Measurements from ENCODE around the gene CIZ1.

The CIZ1 gene

DNA sequence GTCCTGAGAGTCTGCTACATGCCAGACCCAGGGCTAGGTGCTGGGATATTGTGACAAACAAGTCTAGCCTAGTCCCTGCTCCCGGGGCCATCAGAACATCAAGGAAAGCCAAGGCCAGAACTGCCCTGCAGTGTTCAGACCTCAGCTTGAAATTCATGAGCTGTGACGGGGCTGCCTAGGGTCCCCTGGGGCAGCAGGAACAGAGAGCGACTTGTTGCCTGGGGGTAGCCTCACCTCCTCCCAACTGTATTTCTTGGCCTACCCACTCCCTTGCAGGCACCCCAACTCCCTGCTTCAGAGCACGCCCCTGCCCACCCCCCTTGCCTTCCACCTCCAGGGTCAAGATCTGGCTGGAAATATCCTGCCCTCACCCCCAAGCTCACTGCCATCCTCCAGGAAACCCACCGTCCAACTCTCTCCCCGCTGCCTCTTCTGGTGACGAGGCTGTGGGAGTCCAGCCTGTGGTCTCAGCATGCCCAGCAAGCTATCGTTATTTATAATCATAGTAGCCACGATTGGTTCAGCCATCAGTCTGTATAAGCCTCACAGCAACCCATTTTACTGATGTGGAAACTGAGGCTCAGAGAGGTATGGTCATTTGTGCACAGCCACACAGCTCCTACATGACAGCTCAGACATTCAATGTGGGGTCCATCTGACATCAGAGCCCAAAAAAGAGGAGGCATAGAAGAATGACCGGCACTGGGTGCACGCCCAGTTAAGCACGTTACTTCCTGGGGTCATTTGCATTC lies 22.6 kb upstream of the CIZ1 start:
- in situ Hi-C loops (cut with HindIII; ENCODE audit: low sequenced_read_pairs), result no loop called here

DNA sequence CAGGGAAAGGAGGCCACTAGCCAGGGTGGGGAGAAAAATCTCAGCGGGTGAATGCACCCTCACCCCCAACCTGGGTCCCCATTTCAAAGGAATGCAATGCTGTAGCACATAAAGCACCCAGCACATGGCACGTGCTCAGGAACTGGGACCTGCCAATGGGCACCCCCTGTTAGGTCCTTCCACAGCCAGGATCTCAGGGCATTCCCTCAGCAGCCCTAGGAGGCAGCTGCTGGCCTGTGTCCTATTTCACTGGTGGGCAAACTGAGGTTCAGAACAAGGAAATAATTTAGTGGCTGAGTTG lies 20.6 kb upstream of the CIZ1 start:
- in situ Hi-C loops (cut with HindIII; ENCODE audit: low sequenced_read_pairs), result no loop called here

DNA sequence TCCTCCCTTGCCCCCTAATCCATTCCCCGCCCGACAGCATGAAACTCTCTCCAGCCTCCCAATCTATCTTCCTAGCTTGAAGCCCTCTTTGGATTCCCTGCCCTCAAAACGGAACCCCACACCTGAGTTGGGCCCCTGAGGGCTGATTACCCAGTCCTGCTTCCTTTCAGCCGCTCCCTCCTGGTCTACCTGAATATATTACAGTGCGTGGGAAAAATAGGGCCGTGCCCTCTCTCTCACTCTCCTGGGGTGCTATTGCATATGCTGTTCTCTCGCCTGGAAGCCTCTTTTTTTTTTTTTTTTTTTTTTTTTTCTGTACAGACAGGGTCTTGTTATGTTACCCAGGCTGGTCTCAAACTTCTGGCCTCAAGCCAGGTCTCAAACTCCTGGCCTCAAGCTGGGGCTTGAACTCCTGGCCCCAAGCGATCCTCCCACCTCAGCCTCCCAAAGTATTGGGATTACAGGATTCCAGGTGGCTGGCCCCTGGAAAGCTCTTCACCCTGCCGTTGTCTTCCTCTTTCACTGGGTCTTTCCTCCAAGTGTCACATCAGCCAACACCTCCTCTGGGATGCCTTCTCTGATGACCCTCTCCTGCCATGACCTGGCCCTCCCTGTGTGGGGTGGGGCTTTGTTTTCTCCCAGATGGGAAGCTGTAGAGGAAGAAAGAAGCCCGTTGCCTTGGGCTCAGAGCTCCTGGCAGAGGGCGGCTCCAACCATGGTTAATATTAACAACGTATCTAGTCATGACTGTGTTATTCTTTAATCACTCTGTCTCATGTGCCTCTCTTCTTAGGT lies 20.0 kb upstream of the CIZ1 start:
- in situ Hi-C loops (cut with HindIII; ENCODE audit: low sequenced_read_pairs), result no loop called here

DNA sequence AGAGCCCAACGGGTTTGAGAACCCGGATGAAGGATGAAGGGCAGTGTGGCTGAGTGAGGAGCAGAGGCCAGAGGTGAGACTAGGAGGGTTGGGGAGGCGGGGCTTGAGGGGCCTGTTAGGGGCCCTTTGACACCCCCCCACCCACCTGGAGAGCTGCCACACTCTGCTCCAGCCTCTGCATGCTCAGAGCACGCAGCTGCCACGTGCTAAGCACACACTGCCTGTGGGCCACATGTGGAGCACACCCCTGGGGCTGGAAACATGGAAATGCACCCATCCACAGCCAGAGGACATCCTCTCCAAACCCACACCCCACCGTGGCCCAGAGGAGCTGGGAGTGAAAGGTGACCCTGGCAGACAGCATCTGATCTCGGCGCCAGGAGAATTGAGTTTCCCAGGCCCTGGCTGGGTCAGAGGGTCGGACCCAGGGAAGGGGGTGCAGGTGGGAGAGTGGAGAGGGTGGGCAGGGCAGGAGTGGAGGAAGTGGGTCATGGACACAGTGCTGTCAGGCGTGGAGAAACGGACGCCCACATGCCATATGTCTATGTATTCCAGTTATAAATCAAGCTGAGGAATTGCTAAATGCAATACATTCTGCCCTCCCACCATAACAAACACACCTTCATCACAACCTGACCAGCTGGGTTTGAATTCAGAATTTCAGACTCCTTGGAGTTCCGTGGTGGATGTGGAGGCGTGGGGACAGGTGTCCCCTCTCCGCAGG lies 17.7 kb upstream of the CIZ1 start:
- in situ Hi-C loops (cut with HindIII; ENCODE audit: low sequenced_read_pairs), result no loop called here

DNA sequence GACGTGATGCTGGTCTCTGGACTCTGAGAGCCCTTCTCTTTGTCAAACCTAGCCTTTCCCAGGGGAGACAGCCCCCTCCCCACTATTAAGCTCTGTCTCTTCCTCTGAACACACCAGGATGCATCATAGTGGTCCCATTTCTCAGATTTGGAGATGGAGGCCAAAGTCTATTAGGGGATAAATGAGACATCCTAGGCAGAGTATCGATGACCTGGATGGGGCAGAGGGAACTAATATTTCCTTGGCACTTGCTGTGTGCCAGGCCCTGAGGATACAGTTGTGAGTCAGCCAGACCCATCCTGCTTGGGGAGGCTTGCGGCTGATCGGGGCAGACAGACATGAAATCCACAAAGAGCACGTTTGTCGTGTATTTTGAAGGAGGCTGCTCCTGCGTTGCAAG lies 17.0 kb upstream of the CIZ1 start:
- in situ Hi-C loops (cut with HindIII; ENCODE audit: low sequenced_read_pairs), result no loop called here

DNA sequence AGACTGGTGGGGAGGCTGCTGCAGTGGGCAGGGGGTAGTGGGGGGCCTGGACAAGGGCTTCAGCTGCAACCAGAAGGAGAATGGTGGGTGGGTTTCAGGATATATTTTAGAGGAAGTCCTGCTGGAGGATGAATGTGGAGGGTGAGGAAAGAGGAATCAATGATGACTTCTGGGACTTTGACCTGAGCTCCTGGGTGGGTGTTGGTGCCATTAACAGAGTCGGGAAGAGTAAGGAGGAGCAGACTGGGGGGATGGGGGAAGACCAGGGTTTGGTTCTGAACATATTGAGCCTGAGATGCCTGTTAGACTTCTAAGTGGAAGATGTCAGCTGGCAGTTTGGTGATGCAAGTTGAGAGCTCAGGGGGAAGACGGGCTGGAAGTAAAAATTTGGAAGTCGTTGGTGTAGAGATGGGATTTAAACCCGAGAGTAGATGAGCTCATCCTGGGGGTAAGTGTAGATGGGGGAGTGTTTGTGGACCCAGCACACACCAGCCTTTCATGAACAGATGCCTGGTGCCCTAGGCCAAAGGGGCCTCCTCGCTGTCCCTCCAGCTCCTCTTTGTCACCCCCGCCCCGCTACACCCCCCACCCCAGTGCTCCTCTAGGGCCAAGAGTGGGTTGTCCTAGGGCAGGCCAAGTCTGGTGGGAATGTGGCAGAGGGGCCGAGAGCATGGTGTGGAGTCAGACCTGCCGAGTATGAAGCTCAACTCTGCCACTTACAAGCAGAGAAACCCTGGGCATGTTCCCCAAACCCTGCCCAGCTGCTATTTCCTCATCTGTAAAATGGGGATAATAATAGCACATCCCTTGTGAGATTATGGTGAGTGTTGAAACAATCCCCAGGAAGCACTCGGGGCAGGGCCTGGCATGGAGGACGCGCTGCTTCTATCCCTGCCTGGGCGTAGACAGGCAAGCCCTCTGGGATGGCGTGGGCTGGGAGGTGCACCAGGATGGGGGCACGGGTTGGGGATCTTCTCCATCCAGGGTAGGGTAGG lies 15.8 kb upstream of the CIZ1 start:
- in situ Hi-C loops (cut with HindIII; ENCODE audit: low sequenced_read_pairs), result no loop called here

DNA sequence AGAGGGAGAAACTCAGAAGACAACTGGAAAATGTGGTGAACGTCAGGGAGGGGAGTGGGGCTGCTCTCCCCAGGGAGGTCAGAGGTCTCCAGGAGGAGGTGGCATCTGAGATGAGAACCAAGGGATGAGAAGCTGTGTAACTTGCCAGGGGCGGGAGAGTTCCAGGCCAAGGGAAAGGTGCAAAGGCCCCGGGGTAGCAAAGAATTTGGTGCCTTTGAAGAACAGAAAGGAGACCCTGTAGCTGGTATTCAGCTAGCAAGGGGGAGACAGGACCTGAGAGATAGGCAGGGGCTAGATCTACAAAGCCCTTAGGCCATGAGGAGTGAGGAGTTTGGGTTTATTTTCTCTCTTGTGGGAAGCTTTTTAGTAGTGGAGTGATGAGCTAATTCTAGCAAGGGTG lies 15.1 kb upstream of the CIZ1 start:
- in situ Hi-C loops (cut with HindIII; ENCODE audit: low sequenced_read_pairs), result no loop called here

DNA sequence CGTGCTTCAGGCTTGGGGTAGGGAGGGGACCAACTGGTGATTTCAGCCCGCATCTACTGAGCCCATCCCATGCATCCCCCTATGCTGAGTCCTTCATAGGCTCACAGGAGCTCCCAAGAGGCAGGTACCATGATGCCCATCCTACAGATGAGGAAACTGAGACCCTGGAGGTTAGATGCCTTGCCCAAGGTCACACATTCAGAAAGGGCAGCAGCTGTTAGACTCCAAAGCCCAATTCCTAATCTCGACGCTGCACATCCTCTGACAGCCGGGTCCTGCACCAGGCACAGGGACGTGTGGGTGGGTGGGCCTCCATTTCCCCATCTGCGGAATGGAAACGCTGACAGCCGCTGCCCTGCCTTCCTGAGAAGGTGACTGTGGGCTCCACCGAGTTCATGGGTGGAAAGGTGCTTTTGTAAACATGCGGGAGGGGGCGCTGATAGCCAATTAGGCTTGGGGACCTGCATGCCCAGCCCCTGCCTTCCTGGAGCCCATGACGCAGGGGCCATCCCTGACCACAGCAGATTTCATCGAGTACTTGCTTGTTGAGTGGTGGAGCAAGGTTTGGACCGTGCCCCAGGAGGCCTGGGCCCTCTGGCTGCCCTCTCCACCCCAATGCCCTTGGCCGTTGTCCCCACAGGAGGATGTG lies 14.0 kb upstream of the CIZ1 start:
- in situ Hi-C loops (cut with HindIII; ENCODE audit: low sequenced_read_pairs), result no loop called here

DNA sequence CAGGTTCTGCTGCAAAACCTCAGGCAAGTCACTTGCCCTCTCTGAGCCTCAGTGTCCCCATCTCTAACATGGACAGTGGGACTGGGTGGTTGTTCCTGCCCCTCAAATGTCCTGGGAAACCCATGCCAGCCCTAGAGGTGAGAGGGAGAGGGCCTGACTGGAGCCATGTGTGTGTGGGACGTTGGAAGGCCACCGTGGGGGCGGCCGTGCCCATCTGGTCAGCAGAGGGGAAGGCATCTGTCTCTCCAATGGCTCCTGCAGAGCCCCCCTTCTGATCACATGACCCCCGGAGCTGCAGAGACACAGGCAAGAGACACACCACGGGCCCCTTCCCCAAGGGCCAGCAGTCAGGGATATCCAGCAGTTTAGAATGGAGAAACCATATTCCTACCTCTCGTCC lies 13.5 kb upstream of the CIZ1 start:
- in situ Hi-C loops (cut with HindIII; ENCODE audit: low sequenced_read_pairs), result no loop called here

DNA sequence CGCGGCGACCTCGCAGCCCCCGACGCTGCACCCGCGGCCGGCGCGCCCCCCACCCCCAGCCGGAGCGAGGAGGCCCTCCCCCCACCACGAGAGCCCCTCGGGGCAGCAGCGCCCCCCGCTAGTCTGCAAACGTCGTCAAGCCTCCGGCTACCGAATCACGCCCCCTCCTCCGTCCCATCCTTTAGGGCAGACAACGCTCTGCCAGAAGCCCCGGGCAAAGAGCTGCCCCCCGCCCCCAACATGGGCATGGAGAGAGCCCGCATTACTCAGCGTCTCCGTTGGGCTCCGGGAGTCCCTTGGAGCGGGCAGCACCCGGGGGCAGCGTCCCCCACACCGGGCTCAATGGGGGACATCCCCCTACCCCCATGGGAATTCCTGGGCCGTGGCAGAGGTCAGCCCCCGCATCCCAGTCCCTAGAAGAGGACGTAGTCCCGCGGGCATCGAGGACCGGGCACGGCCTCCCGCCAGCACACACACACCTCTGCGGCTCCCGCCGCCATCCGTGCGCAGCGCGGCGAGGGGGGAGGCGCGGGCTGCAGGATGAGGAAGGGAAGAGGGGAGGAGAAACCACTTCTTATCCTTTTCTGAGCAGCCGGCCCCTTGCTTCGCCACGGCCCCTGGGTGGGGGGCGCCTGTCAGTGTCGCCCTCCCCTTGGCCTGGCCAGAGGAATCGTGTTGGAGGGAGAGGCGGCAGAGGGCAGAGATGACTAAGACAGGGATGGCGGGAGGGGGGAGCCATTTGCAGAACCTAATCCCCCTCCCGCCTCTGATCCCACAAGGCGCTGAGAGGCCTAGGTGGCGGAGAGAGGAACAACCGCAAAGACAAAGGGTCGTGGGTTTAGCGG lies 12.6 kb upstream of the CIZ1 start:
- in situ Hi-C loops (cut with HindIII; ENCODE audit: low sequenced_read_pairs), result no loop called here

DNA sequence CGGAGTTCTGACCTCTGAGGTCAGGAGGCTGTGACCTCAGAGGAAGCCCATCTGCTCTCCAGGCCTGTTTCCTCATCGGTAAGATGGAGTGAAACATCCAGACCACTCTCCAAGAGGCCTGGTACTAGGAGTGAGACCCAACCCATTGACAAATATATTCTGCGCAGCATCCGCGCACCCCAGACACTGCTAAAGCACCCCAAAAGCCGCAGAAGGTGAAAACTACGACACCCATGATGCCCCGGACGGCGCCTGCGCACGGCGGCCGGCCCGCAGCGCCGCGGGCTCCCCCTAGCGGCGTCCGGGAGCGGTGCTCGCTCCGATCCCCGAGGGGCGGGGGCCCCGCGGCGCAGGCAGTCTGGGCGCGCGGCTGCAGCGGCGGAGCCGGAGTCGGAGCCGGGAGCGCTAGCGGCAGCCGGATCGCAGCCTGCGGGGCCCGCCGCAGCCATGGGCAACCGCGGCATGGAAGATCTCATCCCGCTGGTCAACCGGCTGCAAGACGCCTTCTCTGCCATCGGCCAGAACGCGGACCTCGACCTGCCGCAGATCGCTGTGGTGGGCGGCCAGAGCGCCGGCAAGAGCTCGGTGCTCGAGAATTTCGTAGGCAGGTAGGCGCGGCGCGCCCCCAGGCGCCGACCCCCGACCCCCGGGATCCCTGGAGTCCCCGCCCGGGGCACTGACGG lies 11.8 kb upstream of the CIZ1 start, which contains the start of gene DNM1:
Gene DNM1 (plus strand): TSS at position 356 of the 683 bp plus-strand sequence. CDS start 92 bp downstream, at position 448.
- in situ Hi-C loops (cut with HindIII; ENCODE audit: low sequenced_read_pairs), result no loop called here

DNA sequence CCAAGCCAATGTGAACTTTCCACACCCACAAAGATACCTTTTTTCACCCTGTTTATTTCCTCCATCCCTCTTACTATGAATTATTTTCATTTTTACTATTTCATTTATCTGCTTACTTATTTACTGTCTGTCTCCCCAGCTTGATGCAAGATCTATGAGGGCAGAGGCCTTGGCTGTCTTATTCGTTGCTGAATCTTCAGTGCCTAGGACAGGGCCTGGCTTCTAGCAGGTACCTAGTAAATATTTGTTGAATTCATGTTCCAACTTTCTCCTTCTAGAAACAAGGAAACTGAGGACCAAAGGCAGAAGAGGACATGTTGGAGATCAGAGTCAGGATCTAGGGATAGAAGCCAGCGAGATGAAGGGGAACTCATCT lies 11.3 kb upstream of the CIZ1 start:
- in situ Hi-C loops (cut with HindIII; ENCODE audit: low sequenced_read_pairs), result no loop called here

DNA sequence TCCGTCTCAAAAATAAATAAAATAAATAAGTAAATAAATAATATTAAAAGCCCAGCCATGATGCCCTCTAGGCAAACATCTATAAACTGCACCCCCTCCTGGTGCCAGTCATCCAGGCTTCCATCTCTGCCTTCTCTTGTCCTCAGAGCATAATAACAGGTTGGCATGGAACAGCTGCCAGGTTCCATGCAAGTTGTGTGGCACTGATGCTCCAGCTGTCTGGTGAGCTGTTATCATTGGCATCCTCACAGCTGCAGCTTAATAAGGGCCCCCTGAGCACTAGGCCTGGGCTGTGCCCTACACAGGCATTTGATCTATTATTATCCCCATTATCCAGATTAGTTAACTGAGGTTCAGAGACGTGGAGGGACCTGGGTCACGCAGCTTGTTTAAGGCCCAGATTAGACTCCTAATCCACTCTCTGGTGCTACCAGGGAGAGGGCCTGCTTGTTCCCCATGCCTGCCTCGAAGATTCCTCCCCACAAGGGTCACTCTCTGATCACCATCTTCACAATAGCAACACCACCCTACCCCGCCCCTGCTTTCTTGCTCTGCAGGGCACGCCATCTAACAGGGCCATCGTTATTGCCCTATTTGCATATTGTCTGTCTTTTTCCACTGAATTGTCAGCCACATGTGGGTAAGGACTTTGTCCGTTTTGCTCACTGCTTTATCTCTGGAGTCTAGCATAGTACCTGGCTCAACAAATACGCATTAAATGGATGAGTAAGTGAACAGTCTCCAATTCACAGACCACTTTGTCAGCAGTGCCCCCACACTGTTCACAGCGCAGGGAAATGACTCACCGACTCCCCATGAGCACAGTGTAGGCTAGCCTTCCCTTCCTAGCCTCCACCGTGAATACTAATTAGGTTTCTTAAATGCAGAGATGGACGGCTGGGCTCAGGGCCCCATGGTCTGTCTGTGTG lies 10.3 kb upstream of the CIZ1 start:
- in situ Hi-C loops (cut with HindIII; ENCODE audit: low sequenced_read_pairs), result no loop called here

DNA sequence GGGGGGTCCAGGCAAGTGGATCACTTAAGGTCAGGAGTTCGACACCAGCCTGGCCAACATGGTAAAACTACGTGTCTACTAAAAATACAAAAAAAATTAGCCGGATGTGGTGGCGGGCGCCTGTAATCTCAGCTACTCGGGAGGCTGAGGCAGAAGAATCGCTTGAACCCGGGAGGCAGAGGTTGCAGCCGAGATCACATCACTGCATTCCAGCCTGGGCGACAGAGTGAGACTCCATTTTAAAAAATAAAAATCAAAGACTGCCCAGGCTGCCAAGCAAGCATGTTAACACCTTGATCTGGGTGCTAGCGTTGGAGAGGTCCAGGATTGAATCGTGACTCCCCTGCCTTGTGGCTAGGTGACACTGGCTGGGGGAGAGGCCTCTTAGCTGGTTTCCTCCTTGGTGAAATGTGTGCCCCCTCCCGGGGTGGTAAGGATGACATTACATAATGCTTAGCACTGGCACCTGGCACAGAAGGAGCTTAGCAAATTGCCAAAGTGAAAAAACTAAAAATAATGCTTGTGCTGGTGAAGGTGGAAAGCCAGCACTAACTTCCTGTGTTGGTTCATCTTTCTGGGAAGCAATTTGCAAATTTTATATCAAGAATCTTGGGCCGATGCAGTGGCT lies 2.2 kb upstream of the CIZ1 start:
- in situ Hi-C loops (cut with HindIII; ENCODE audit: low sequenced_read_pairs), result no loop called here

DNA sequence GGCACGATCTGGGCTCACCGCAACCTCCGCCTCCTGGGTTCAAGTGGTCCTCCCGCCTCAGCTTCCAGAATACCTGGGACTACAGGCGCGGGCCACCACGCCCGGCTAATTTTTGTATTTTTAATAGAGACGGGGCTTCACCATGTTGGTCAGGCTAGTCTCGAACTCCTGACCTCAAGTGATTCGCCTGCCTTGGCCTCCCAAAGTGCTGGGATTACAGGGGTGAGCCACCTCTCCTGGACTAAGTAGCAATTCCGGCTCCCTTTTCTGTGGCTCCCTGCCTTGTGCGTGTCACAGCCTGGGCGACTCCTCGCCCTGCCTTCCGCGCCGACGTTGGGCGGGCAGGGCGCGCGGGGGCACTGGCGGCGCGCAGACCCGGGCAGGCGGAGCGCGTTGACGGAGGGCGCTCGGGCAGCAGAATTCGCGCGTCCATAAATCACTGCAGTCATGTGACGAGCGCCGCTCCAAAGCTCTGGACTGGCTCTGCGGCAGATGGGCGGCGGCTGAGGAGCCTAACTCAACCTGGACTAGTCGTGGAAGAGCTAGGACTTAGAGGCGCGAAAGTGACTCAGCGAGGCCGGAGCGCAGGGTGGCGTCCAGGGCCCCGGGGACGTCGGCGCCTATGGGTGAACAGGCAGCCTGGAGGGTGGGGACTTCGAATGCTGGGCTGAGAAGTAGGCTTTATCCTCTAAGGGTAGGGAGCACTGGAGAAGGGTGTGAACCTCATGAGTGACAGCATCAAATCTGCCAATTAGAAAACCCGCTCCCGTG lies 1.4 kb upstream of the CIZ1 start:
- in situ Hi-C loops (cut with HindIII; ENCODE audit: low sequenced_read_pairs), result no loop called here

Measured in DLD1 (cell line).